Kidney epithelial cell (primary cell): ENCODE data around the gene CHI3L2. TPM values are rescaled to one million over a fixed set of nuclear protein-coding genes. Genes with fewer than 3 reads are reported as not detected.

Source experiments
- DNase-seq: peaks from one replicate; pipeline ENCODE4 v3.0.0-alpha.2; 2010; ENCODE audit warnings: low read depth
- H3K27me3 ChIP-seq: 2 replicates; pipeline ENCODE4 v1.6.0; 2011; ENCODE audit warnings: low read length; ENCODE audit not compliant: control insufficient read depth, insufficient read depth
- H3K36me3 ChIP-seq: 2 replicates; pipeline ENCODE4 v1.5.1; 2011; ENCODE audit warnings: low read length; ENCODE audit not compliant: control insufficient read depth, insufficient read depth
- H3K4me3 ChIP-seq: 2 replicates; pipeline ENCODE4 v1.5.1; 2011; ENCODE audit warnings: low read depth, mild to moderate bottlenecking, control low read depth, low read length
- total RNA-seq: library from RNA; depleted of rRNA; stranded (reverse); fragments of >200 nt; gene quantifications from 2 replicates; pipeline ENCODE4 v1.2.3, GENCODE V29; 2015
- TF ChIP-seq, protein P1 (sequence below): IDR thresholded peaks from 2 replicates; pipeline ENCODE4 v1.5.1; 2011; ENCODE audit warnings: mild to moderate bottlenecking, moderate library complexity, low read length, control low read depth, inconsistent platforms; ENCODE audit not compliant: insufficient read depth, poor library complexity, severe bottlenecking

Gene CHI3L2
- total RNA-seq, 1 donor from 2014 or later: 3.2 TPM

- no peak for DNase-seq
- TF ChIP-seq, protein P1, sequence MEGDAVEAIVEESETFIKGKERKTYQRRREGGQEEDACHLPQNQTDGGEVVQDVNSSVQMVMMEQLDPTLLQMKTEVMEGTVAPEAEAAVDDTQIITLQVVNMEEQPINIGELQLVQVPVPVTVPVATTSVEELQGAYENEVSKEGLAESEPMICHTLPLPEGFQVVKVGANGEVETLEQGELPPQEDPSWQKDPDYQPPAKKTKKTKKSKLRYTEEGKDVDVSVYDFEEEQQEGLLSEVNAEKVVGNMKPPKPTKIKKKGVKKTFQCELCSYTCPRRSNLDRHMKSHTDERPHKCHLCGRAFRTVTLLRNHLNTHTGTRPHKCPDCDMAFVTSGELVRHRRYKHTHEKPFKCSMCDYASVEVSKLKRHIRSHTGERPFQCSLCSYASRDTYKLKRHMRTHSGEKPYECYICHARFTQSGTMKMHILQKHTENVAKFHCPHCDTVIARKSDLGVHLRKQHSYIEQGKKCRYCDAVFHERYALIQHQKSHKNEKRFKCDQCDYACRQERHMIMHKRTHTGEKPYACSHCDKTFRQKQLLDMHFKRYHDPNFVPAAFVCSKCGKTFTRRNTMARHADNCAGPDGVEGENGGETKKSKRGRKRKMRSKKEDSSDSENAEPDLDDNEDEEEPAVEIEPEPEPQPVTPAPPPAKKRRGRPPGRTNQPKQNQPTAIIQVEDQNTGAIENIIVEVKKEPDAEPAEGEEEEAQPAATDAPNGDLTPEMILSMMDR: no peak
These were observed 36.5 kb upstream of the CHI3L2 start for GRCh38 chr1:111190931-111191451.

DNA sequence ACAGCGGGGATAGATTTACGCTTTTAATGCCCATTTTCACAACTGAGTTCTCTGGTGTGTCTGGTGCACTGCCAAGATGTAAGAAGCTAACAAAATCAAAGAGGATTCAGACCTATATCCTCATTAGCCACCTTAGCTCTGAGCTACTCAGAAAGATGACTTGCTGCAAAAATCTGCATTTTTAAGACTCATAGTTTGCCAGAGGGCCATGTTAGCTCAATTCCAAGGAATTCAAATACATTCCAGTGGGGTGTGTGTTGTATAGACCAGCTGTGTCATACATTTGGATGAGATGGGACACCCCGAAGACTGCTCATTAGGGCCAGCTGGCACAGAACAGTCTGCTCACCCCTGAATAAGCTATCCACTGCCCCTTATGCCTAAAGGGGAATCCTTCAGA, 36.0 kb upstream of the CHI3L2 start:
- H3K27me3 ChIP-seq: no peaks in the 10 kb centered on the region
- H3K4me3 ChIP-seq: no peak overlapping the region
- TF ChIP-seq, protein P1: no peak
- DNase-seq: no peak
- no peaks in the 10 kb centered on the region for H3K36me3 ChIP-seq

More at GRCh38 chr1:111190931-111191451, 36.5 kb upstream of the CHI3L2 start:
- Histone ChIP-seq H3K4me3 (no peak overlapping the region), H3K36me3 (no peaks in the 10 kb centered on the region), H3K27me3 (no peaks in the 10 kb centered on the region)

DNA sequence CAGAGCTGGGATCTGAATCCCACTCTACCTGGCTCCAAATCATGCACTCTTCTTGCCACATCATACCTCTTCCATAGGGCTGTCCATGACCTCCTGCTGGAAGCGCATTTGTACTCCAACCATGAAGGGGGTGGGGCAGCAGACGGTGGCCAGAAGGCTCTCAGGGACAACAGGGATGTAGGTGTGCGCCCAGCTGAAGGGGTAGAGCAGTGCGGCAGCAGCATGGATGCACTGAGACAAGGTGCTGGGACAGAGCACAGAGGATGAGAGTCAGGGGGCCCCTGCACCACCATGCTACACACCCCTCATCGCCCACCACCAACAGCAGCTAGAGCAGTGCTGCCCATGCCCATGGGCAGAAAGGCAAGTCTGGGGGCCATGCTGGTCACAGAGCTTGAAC, 35.4 kb upstream of the CHI3L2 start:
- H3K27me3 ChIP-seq: no peaks in the 10 kb centered on the region
- H3K4me3 ChIP-seq: no peak overlapping the region
- H3K36me3 ChIP-seq: no peaks in the 10 kb centered on the region
- no peak for DNase-seq
- TF ChIP-seq, protein P1: no peak

GRCh38 chr1:111192658-111193519, 34.6 kb upstream of the CHI3L2 start:
- no peak for DNase-seq
- no peaks in the 10 kb centered on the region for H3K36me3 ChIP-seq

DNA sequence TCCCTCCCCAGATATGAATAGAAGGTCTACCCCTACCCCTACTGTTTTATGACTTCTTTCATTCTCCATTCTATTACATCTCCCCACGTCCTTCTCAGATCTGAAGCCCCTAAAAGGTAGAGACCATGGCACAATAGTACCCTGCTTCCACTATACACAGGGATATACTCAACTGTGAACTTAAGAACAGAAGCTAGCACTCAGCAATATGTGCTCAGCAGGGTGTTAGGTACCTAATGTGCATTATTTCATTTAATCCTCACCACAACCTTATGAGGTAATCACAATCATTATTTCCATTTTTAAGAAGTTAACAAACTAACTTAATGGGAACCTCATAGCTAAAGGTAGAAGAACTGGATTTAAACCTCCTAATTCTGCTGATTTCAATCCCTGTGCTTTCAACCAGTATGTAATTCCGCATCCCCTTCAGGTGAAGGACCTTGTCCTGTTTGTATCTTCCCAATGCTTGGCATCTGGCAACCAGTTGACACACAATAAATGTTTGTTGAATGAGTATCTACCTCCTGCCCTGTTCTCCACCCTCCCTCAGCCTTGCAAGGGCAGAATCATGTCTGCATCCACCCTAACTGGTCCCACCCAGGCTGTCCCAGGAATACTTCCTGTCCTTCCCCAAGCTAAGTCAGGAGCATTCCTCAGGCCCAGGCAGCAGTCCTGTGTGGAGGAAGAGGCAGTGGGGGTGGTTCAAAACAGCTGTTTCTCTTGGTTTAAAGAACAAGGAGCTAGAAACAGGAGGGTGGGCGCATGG, 33.6 kb upstream of the CHI3L2 start:
- TF ChIP-seq, protein P1: no peak
- H3K27me3 ChIP-seq: no peaks in the 10 kb centered on the region
- no peak for DNase-seq
- no peaks in the 10 kb centered on the region for H3K36me3 ChIP-seq
- no peak overlapping the region for H3K4me3 ChIP-seq

More at GRCh38 chr1:111192658-111193519, 34.6 kb upstream of the CHI3L2 start:
- no peaks in the 10 kb centered on the region for H3K27me3 ChIP-seq
- TF ChIP-seq, protein P1: no peak
- H3K4me3 ChIP-seq: no peak overlapping the region
